H1 (cell line): Measurements from ENCODE around the gene DMXL2. TPM values are rescaled to one million over a fixed set of nuclear protein-coding genes. Genes with fewer than 3 reads are reported as not detected.

Experiments
- CTCF ChIA-PET: fragments of 300-600 bp; sonication (Branson Sonifier 250); formaldehyde crosslinking; loops from one replicate; lab custom pipeline; 2021; ENCODE audit not compliant: partially characterized antibody; lab: Charles Lee
- POLR2A ChIA-PET: fragments of 300-600 bp; sonication (Branson Sonifier 250); formaldehyde crosslinking; loops from one replicate; lab custom pipeline; 2021; ENCODE audit warnings: inconsistent platforms; ENCODE audit not compliant: partially characterized antibody; lab: Charles Lee
- DNase-seq, 2 experiments: peaks; one replicate each; pipeline versions ENCODE4 v3.0.0 to v3.0.0-alpha.2; 2010 to 2022; ENCODE audit warnings: low spot score in 2 of 2, low read depth in 1 of 2, mixed read lengths in 1 of 2
- FAIRE-seq: peaks from 2 replicates; lab custom pipeline; 2011; peaks lifted over from hg19 to GRCh38; lab: Jason Lieb, UNC
- H2AFZ ChIP-seq: 2 replicates; pipeline ENCODE4 v1.8.1; 2012; ENCODE audit warnings: low read length, inconsistent platforms
- H2AK5ac ChIP-seq: 2 replicates; pipeline ENCODE4 v1.6.1; 2013; ENCODE audit warnings: low read depth, low read length
- H2BK120ac ChIP-seq: replicated peaks from 2 replicates; pipeline ENCODE3; 2013; ENCODE audit warnings: low read depth, low read length, inconsistent platforms
- H2BK12ac ChIP-seq: 2 replicates; pipeline ENCODE4 v1.6.1; 2013; ENCODE audit warnings: low read depth, low read length
- H2BK15ac ChIP-seq: 2 replicates; pipeline ENCODE4 v1.6.1; 2013; ENCODE audit warnings: low read length
- H2BK20ac ChIP-seq: 2 replicates; pipeline ENCODE4 v1.6.1; 2013; ENCODE audit warnings: low read length
- H2BK5ac ChIP-seq: 2 replicates; pipeline ENCODE4 v1.6.1; 2013; ENCODE audit warnings: low read depth, low read length
- H3K14ac ChIP-seq: 2 replicates; pipeline ENCODE4 v1.6.1; 2013; ENCODE audit warnings: inconsistent platforms; ENCODE audit not compliant: insufficient read length
- H3K18ac ChIP-seq: 2 replicates; pipeline ENCODE4 v1.6.1; 2013; ENCODE audit warnings: low read length; ENCODE audit errors: extremely low read depth
- H3K23ac ChIP-seq: 2 replicates; pipeline ENCODE4 v1.6.1; 2013; ENCODE audit warnings: inconsistent platforms; ENCODE audit not compliant: insufficient read length
- H3K23me2 ChIP-seq: 2 replicates; pipeline ENCODE4 v1.6.1; 2013; ENCODE audit warnings: low read depth, low read length
- H3K27ac ChIP-seq: 2 replicates; pipeline ENCODE4 v1.6.1; 2011; ENCODE audit warnings: low read depth, low read length, inconsistent platforms
- H3K27me3 ChIP-seq, 4 experiments: replicated peaks in 1 of 4; 1 replicate in 1 of 4; 2 replicates in 3 of 4; pipeline versions ENCODE4 v1.6.1 to v1.8.1; 2011 to 2013; ENCODE audit warnings: low read length in 3 of 4, mild to moderate bottlenecking in 3 of 4, inconsistent platforms in 2 of 4, mixed read lengths in 2 of 4, moderate library complexity in 1 of 4; ENCODE audit not compliant: control insufficient read depth in 3 of 4, insufficient read depth in 3 of 4; ENCODE audit errors: extremely low read depth in 1 of 4
- H3K36me3 ChIP-seq, 4 experiments: 2 replicates each; pipeline versions ENCODE4 v1.6.1 to v1.8.1; 2011 to 2013; ENCODE audit warnings: mild to moderate bottlenecking in 4 of 4, low read length in 3 of 4, moderate library complexity in 2 of 4, control low read depth in 1 of 4, inconsistent platforms in 1 of 4; ENCODE audit not compliant: insufficient read depth in 4 of 4, control insufficient read depth in 2 of 4
- H3K4ac ChIP-seq: replicated peaks from 2 replicates; pipeline ENCODE3; 2013; ENCODE audit warnings: low read length, low read depth, mixed read lengths, inconsistent platforms; ENCODE audit not compliant: insufficient read length
- H3K4me1 ChIP-seq, 4 experiments: replicated peaks in 1 of 4; 1 replicate in 1 of 4; 2 replicates in 3 of 4; pipeline versions ENCODE4 v1.6.1 to v1.8.1; 2011 to 2013; ENCODE audit warnings: low read length in 3 of 4, inconsistent platforms in 2 of 4, mixed read lengths in 1 of 4; ENCODE audit not compliant: insufficient read depth in 4 of 4, control insufficient read depth in 3 of 4
- H3K4me2 ChIP-seq, 2 experiments: 2 replicates each; pipeline versions ENCODE4 v1.6.1 to v1.8.1; 2011 to 2013; ENCODE audit warnings: low read depth in 2 of 2, low read length in 2 of 2, control low read depth in 1 of 2, inconsistent platforms in 1 of 2, mild to moderate bottlenecking in 1 of 2; ENCODE audit not compliant: insufficient read depth in 1 of 2
- H3K4me3 ChIP-seq, 4 experiments: fragments of 200-600, 300-600 bp in 1 of 4; sonication (generic), shearing (Covaris generic), sonication (Bioruptor Twin) in 1 of 4; 2 replicates each; pipeline versions ENCODE4 v1.5.1 to v1.8.1; 2011 to 2016; ENCODE audit warnings: low read length in 4 of 4, low read depth in 3 of 4, control low read depth in 2 of 4, inconsistent platforms in 2 of 4, mild to moderate bottlenecking in 2 of 4, mixed read lengths in 1 of 4, moderate library complexity in 1 of 4; ENCODE audit not compliant: insufficient read depth in 2 of 4; ENCODE audit errors: extremely low read depth in 1 of 4
- H3K56ac ChIP-seq: replicated peaks from 2 replicates; pipeline ENCODE3; 2013; ENCODE audit warnings: low read depth, mild to moderate bottlenecking, mixed read lengths, low read length, inconsistent platforms; ENCODE audit not compliant: insufficient read length
- H3K79me1 ChIP-seq: 2 replicates; pipeline ENCODE4 v1.6.1; 2013; ENCODE audit warnings: low read depth, low read length, control low read depth
- H3K79me2 ChIP-seq, 2 experiments: 2 replicates each; pipeline versions ENCODE4 v1.6.1 to v1.8.1; 2012 to 2013; ENCODE audit warnings: low read length in 2 of 2, mild to moderate bottlenecking in 2 of 2, inconsistent platforms in 1 of 2; ENCODE audit not compliant: insufficient read depth in 2 of 2, control insufficient read depth in 1 of 2
- H3K9ac ChIP-seq, 4 experiments: replicated peaks in 1 of 4; 1 replicate in 1 of 4; 2 replicates in 3 of 4; pipeline versions ENCODE4 v1.6.1 to v1.8.1; 2011 to 2013; ENCODE audit warnings: low read depth in 3 of 4, low read length in 3 of 4, control low read depth in 2 of 4, mild to moderate bottlenecking in 2 of 4, moderate library complexity in 2 of 4, inconsistent platforms in 1 of 4; ENCODE audit errors: extremely low read depth in 1 of 4
- H3K9me3 ChIP-seq, 2 experiments: 2 replicates each; pipeline versions ENCODE4 v1.6.1 to v1.8.1; 2012 to 2013; ENCODE audit warnings: mild to moderate bottlenecking in 2 of 2, moderate library complexity in 2 of 2, control low read depth in 1 of 2, inconsistent platforms in 1 of 2, low read depth in 1 of 2, low read length in 1 of 2, mixed read lengths in 1 of 2; ENCODE audit not compliant: insufficient read depth in 2 of 2
- H4K20me1 ChIP-seq, 2 experiments: replicated peaks in 1 of 2; 2 replicates each; pipeline versions ENCODE3 to v1.8.1; 2011 to 2013; ENCODE audit warnings: inconsistent platforms in 2 of 2, low read length in 2 of 2, mild to moderate bottlenecking in 1 of 2; ENCODE audit not compliant: insufficient read depth in 2 of 2, control insufficient read depth in 1 of 2
- H4K5ac ChIP-seq: 2 replicates; pipeline ENCODE4 v1.6.1; 2013; ENCODE audit warnings: low read length, low read depth, mixed read lengths, inconsistent platforms; ENCODE audit not compliant: insufficient read length
- H4K8ac ChIP-seq: 2 replicates; pipeline ENCODE4 v1.8.0; 2013; ENCODE audit warnings: mild to moderate bottlenecking, moderate library complexity, low read length, inconsistent platforms; ENCODE audit not compliant: insufficient read depth; ENCODE audit errors: extremely low read depth
- H4K91ac ChIP-seq: replicated peaks from 2 replicates; pipeline ENCODE3; 2013; ENCODE audit warnings: low read length, mixed read lengths, inconsistent platforms; ENCODE audit not compliant: insufficient read length
- ASH2L ChIP-seq: fragments of 200-600, 300-600 bp; sonication (generic); IDR thresholded peaks from one replicate; pipeline ENCODE4 v1.7.1; 2017; ENCODE audit warnings: low read length
- EGR1 ChIP-seq: IDR thresholded peaks from 2 replicates; pipeline ENCODE4 v1.6.1; 2011; ENCODE audit warnings: low read depth, low read length, borderline replicate concordance
- NRF1 ChIP-seq: IDR thresholded peaks from 2 replicates; pipeline ENCODE4 v1.6.1; 2011; ENCODE audit warnings: mild to moderate bottlenecking, low read depth, low read length, improper control_type of control experiment
- POLR2A ChIP-seq, 2 experiments: IDR thresholded peaks; 1 replicate in 1 of 2; 2 replicates in 1 of 2; pipeline ENCODE4 v1.6.1; 2011; ENCODE audit warnings: low read depth in 2 of 2, low read length in 2 of 2, mild to moderate bottlenecking in 2 of 2; ENCODE audit errors: control extremely low read depth in 1 of 2
- RBBP5 ChIP-seq: IDR thresholded peaks from 2 replicates; pipeline ENCODE4 v1.7.1; 2012; ENCODE audit warnings: low read depth, mild to moderate bottlenecking, inconsistent platforms, low read length, moderate library complexity, borderline replicate concordance
- TAF1 ChIP-seq: IDR thresholded peaks from 2 replicates; pipeline ENCODE4 v1.6.1; 2011; ENCODE audit warnings: mild to moderate bottlenecking, low read depth, low read length
- WGBS, 2 experiments: shearing (Covaris generic) in 1 of 2; methylation state at CpG; one replicate each; pipeline versions ENCODE4 v1.1.6 to v1.1.7; 2013 to 2015; ENCODE audit warnings: low lambda C conversion rate in 2 of 2, mixed read lengths in 2 of 2, inconsistent platforms in 1 of 2, low coverage in 1 of 2, missing lambda C conversion rate in 1 of 2; ENCODE audit not compliant: insufficient replicate concordance in 2 of 2, insufficient coverage in 1 of 2, insufficient read length in 1 of 2; ENCODE audit errors: extremely low coverage in 1 of 2, missing lambda C conversion rate in 1 of 2; 5-methylcytosine and 5-hydroxymethylcytosine counted together
- polyA plus RNA-seq, 7 experiments: library from polyadenylated mRNA; depleted of rRNA in 3 of 7; stranded (reverse) in 5 of 7; unstranded in 2 of 7; fragments of >200 nt in 5 of 7; fragments of 200-250 nt in 2 of 7; gene quantifications; 1 replicate in 5 of 7; 2 replicates in 1 of 7; 4 replicates in 1 of 7; pipeline versions ENCODE4 v1.2.1 to v1.2.3, GENCODE V29; 2011 to 2013; ENCODE audit warnings: missing spikeins in 2 of 7, mixed read lengths in 2 of 7
- total RNA-seq: library from RNA; stranded (reverse); fragmentation: NEBNext Ultra II Directional; extraction: Animal tissue kit (Norgen Biotek cat#: 25700); gene quantifications from 2 replicates; pipeline ENCODE4 v1.2.1, GENCODE V29; 2021
- TF ChIP-seq, protein P1 (sequence below): IDR thresholded peaks from 2 replicates; pipeline ENCODE4 v1.6.1; 2012; ENCODE audit warnings: inconsistent platforms

DMXL2 gene
- total and polyA plus RNA-seq, 2 of the 8 experiments (the other 6 are each of a cell fraction or from before 2014, with no cell fraction given): 9.5 to 10.6 TPM

DNA sequence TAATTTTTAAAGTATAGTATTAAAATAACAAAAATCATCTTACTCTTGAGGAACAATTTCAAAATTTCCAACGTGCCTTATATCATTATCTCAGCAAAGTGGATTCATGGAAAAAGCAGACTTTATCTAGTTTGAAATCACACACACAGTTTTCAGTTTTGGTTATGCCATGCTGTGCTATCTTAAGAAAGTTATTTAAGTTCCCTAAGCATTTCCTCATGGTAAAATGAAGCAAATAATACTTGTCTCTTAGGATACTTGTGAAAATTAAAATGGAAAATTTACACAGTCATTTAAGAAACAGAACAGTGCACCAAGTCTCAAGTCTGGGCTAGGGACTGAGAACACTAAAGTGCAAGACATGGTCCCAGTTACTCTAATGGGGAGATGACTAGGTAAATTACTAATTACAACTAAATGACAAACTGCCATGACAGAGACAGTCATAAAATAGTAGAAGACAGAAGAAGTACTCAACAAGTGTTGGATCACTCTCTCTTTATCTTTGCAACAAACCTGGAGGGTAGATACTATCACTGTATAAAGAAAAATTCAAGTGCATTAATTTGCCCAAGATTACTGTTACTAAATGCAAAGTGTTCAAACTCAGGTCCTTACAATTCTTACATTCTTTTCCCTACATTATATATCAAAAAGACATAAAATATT is 44.8 kb downstream of the DMXL2 start:
- Histone ChIP-seq H2BK12ac (no peak overlapping the region), H2AFZ (no peak overlapping the region), H2BK20ac (no peak overlapping the region), H4K20me1 (no peaks in the 10 kb centered on the region), H3K9ac (no peak overlapping the region), H3K79me2 (no peaks in the 10 kb centered on the region), H2BK120ac (no peak overlapping the region), H3K36me3 (no peaks in the 10 kb centered on the region), H3K4me2 (no peak overlapping the region), H3K23me2 (peaks cover 2% of the 10 kb centered on the region; the same call in 1 of the 2 replicates), H2BK5ac (no peak overlapping the region), H4K91ac (no peak overlapping the region), H3K4me1 (no peaks in the 10 kb centered on the region), H3K27ac (no peak overlapping the region), H2BK15ac (no peak overlapping the region), H3K4ac (no peak overlapping the region), H3K4me3 (no peak overlapping the region), H3K56ac (no peak overlapping the region), H3K23ac (no peak overlapping the region), H3K79me1 (no peaks in the 10 kb centered on the region), H3K14ac (no peak overlapping the region), H2AK5ac (no peak overlapping the region), H4K5ac (no peak overlapping the region), H3K27me3 (no peaks in the 10 kb centered on the region), H4K8ac (no peak overlapping the region), H3K18ac (no peak overlapping the region), H3K9me3 (no peaks in the 10 kb centered on the region)
- CTCF ChIA-PET: no interaction called here
- WGBS, 2 experiments: 84% methylated on average over 1 of the region's 1 CpG; no CpG with 5 or more reads in 1 of the 2 experiments
- no peak for FAIRE-seq
- POLR2A ChIA-PET: no interaction called here
- no peak for DNase-seq
- TF ChIP-seq EGR1 (no peak), POLR2A (IDR thresholded peaks at IDR 0.05; ENCODE audit: control extremely low read depth in 1 of 2, low read depth in 2 of 2, low read length in 2 of 2) (no peak), TAF1 (no peak), RBBP5 (no peak), ASH2L (no peak), NRF1 (no peak)
- TF ChIP-seq, protein P1, sequence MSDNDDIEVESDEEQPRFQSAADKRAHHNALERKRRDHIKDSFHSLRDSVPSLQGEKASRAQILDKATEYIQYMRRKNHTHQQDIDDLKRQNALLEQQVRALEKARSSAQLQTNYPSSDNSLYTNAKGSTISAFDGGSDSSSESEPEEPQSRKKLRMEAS: no peak
